HL-60/S4 treated with retinoic acid at 250 ng/mL for 4 days and 3 days (cell line): ENCODE data around the gene GRIA4.

ENCODE experiments used
- in situ Hi-C: fragments of 300-500 bp; cut with MboI; formaldehyde crosslinking; loops from 2 replicates; pipeline ENCODE4 v1.7.0; 2022; ENCODE audit warnings: low sequenced_read_pairs

The GRIA4 gene

GRCh38 chr11:105609832-105610781 lies at the start of gene GRIA4:
TSS of gene GRIA4 (plus strand) at chr11:105610073. CDS start at chr11:105610998, 925 bp downstream.
- in situ Hi-C loops: no loop called here

GRCh38 chr11:105573091-105573490 lies 36.8 kb upstream of the GRIA4 start:
- in situ Hi-C loops: no loop called here

- in situ Hi-C loops: no loop called here
These were observed 34.9 kb upstream of the GRIA4 start for GRCh38 chr11:105574974-105575373.

GRCh38 chr11:105577641-105578040 lies 32.2 kb upstream of the GRIA4 start:
- in situ Hi-C loops: no loop called here

- in situ Hi-C loops: no loop called here
These were observed 30.8 kb upstream of the GRIA4 start for GRCh38 chr11:105579111-105579510.

- in situ Hi-C loops: no loop called here
These were observed 27.4 kb upstream of the GRIA4 start for GRCh38 chr11:105582497-105582896.

- in situ Hi-C loops: no loop called here
These were observed 21.9 kb upstream of the GRIA4 start for GRCh38 chr11:105588001-105588400.

GRCh38 chr11:105589346-105589745 lies 20.5 kb upstream of the GRIA4 start:
- in situ Hi-C loops: no loop called here

- in situ Hi-C loops: no loop called here
These were observed 17.8 kb upstream of the GRIA4 start for GRCh38 chr11:105592035-105592434.

- in situ Hi-C loops: no loop called here
These were observed 11.5 kb upstream of the GRIA4 start for GRCh38 chr11:105598371-105598770.

- in situ Hi-C loops: no loop called here
These were observed 6.7 kb upstream of the GRIA4 start for GRCh38 chr11:105603156-105603555.

- in situ Hi-C loops: no loop called here
These were observed 512 bp upstream of the GRIA4 start for GRCh38 chr11:105609341-105609781.

GRCh38 chr11:105610871-105611571 lies 1.1 kb downstream of the GRIA4 start:
- in situ Hi-C loops: no loop called here

- in situ Hi-C loops: no loop called here
These were observed 1.9 kb downstream of the GRIA4 start for GRCh38 chr11:105611572-105612441.

GRCh38 chr11:105612771-105613170 lies 2.9 kb downstream of the GRIA4 start:
- in situ Hi-C loops: no loop called here

- in situ Hi-C loops: no loop called here
These were observed 3.3 kb downstream of the GRIA4 start for GRCh38 chr11:105613183-105613582.

- in situ Hi-C loops: no loop called here
These were observed 8.6 kb downstream of the GRIA4 start for GRCh38 chr11:105618343-105618955.

- in situ Hi-C loops: no loop called here
These were observed 9.7 kb downstream of the GRIA4 start for GRCh38 chr11:105619556-105619955.

GRCh38 chr11:105622016-105622415 lies 12.1 kb downstream of the GRIA4 start:
- in situ Hi-C loops: no loop called here

- in situ Hi-C loops: no loop called here
These were observed 22.4 kb downstream of the GRIA4 start for GRCh38 chr11:105632316-105632715.
